TTC549 (cell line): ENCODE data around the gene SLC1A7.
"Not testable (repeated sequence)": the region's sequence is repeated elsewhere in the genome, so short reads cannot be mapped to it uniquely, and the experiment has no call there.

Source experiments
- FAIRE-seq: peaks from 2 replicates; lab custom pipeline; 2012; peaks lifted over from hg19 to GRCh38; lab: Jason Lieb, UNC

SLC1A7 gene

GRCh38 chr1:53142226-53142853 is at the start of gene SLC1A7:
SLC1A7 (minus strand) TSS chr1:53142638; CDS start chr1:53142449, 189 bp downstream.
- FAIRE-seq, result no peak

GRCh38 chr1:53190210-53190611 is 47.8 kb upstream of the SLC1A7 start:
- no peak for FAIRE-seq

GRCh38 chr1:53189061-53189460 is 46.6 kb upstream of the SLC1A7 start:
- no peak for FAIRE-seq

- FAIRE-seq, result no peak
Measured at GRCh38 chr1:53188099-53188498, 45.7 kb upstream of the SLC1A7 start.

- no peak for FAIRE-seq
Measured at GRCh38 chr1:53187401-53187800, 45.0 kb upstream of the SLC1A7 start.

GRCh38 chr1:53186533-53186932 is 44.1 kb upstream of the SLC1A7 start:
- no peak for FAIRE-seq

- FAIRE-seq, result not testable (repeated sequence)
Measured at GRCh38 chr1:53185955-53186297, 43.5 kb upstream of the SLC1A7 start.

GRCh38 chr1:53183095-53183990 is 40.9 kb upstream of the SLC1A7 start:
- no peak for FAIRE-seq

GRCh38 chr1:53182716-53183094 is 40.3 kb upstream of the SLC1A7 start:
- FAIRE-seq, result no peak

GRCh38 chr1:53182111-53182593 is 39.7 kb upstream of the SLC1A7 start:
- peak; percentile 51 for FAIRE-seq

GRCh38 chr1:53180951-53181350 is 38.5 kb upstream of the SLC1A7 start:
- no peak for FAIRE-seq

- FAIRE-seq, result no peak
Measured at GRCh38 chr1:53180226-53180625, 37.8 kb upstream of the SLC1A7 start.

GRCh38 chr1:53176452-53177208 is 34.2 kb upstream of the SLC1A7 start:
- FAIRE-seq, result no peak

GRCh38 chr1:53174971-53175913 is 32.8 kb upstream of the SLC1A7 start:
- no peak for FAIRE-seq

GRCh38 chr1:53172426-53173128 is 30.1 kb upstream of the SLC1A7 start:
- no peak for FAIRE-seq

GRCh38 chr1:53166912-53167311 is 24.5 kb upstream of the SLC1A7 start:
- no peak for FAIRE-seq

- no peak for FAIRE-seq
Measured at GRCh38 chr1:53166366-53166765, 23.9 kb upstream of the SLC1A7 start.

GRCh38 chr1:53165408-53165961 is 23.0 kb upstream of the SLC1A7 start:
- no peak for FAIRE-seq

GRCh38 chr1:53163291-53163768 is 20.9 kb upstream of the SLC1A7 start:
- no peak for FAIRE-seq

GRCh38 chr1:53162621-53163020 is 20.2 kb upstream of the SLC1A7 start:
- no peak for FAIRE-seq
